Measurements from ENCODE around the gene BLZF1.
"Not testable (repeated sequence)": the region's sequence is repeated elsewhere in the genome, so short reads cannot be mapped to it uniquely, and the experiment has no call there.

The BLZF1 gene

DNA sequence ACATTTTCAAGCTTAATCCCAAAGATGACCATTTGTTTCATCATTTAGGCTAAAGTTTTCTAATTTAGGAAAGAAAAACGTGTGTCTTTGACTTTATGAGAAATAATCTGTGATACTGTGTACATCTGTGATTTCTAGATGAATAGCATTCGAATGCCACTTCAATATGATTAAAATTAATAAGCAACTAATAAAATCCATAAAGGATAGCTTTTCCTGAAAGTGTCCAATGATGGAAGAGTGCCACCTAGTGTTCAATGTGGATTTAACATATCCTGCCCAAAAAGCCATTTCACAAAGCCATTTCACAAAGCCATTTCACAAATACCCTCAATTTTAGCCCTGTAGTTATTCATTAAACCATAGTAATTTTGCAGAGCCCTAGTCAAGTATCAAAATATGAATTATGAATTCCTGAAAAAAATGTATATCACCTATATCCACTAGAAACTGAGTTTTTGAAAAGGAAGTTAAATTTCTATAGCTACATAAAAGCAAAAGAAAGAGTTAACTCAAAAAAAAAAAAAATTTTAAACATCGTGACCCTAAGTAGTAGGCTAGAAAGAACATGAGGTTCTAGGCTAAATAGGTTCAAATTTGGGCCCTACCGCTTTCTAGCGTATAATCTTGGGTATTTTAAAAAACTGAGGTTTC is 19.5 kb upstream of the BLZF1 start:
- in situ Hi-C loops (cut with MboI; ENCODE audit: low sequenced_read_pairs) = no loop called here

GRCh38 chr1:169360415-169360814 is 7.6 kb upstream of the BLZF1 start:
- in situ Hi-C loops (cut with MboI; ENCODE audit: low sequenced_read_pairs) = no loop called here

GRCh38 chr1:169361281-169361680 is 6.7 kb upstream of the BLZF1 start:
- in situ Hi-C loops (cut with MboI; ENCODE audit: low sequenced_read_pairs) = no loop called here

DNA sequence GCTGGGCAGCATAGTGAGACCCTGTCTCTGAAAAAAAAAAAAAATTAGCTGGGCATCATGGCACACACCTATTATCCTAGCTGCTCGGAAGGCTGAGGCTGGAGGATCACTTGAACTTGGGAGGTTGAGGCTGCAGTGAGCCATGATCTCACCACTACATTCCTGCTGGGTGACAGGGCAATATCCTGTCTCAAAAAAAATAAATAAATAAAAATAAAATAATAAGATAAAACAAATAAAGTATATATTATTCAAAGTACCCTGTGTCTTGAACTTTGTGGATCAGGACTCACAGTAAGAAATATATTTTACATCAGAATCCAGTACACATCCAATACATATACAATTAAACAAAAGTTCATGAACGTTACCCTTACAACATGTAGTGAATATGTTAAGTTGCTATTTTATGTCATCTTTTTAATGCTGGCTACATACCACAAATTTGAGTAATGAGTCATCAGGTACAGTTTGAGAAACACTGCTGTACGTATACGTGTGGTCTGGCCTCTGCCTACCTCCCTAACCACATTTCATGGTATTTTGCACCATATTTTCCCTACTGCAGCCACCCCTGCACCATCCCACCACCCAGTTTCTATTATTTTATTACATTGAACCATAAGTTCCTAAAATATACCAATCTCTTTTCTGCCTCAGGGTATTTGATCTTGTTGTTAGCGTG is 4.8 kb upstream of the BLZF1 start:
- in situ Hi-C loops (cut with MboI; ENCODE audit: low sequenced_read_pairs) = no loop called here

DNA sequence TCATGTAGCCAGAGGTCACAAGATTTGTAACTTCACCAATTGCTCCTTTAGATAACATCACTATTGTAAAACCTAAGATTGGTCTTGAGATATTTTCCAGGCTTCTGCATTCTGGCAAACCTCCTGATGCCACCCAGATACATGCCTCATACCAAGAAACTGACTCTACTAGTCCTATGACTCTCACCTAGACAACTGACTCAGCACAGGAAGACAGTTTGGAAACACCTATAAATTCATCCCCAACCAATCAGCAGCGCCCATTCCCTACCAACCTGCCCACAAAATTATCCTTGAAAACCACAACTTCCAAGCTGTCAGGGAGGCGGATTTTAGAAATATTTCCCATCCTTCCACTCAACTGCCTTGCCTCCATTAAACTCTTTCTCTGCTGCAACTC is 3.0 kb upstream of the BLZF1 start:
- in situ Hi-C loops (cut with MboI; ENCODE audit: low sequenced_read_pairs) = no loop called here

DNA sequence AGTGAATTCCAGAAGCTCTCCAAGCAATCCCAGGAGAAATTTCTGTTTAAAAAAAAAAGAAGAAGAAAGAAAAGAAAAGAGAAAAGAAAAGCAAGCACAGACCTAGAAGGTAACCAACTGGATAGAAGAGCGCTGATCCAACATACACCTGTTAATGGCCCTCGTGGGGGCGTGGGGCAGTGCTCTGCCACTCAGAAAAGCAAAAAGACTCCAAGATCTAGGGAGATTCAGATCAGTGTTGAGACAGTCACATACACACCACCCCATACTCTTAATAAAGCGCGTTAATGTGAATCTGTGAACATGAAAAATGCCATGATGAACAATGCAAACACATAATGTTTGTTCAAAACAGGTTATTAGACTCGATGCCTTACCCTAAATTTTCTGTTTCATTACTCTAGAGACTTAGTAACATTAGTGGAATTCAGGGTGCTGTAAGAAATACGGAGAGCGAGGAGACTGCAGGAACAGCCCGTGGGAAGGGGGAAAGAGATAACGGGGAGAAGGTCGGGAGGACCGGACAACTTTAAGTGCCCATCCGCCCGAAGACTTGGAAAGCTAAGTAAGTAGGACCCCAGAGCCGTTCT is 804 bp upstream of the BLZF1 start:
- in situ Hi-C loops (cut with MboI; ENCODE audit: low sequenced_read_pairs) = no loop called here

GRCh38 chr1:169368406-169368769 is 393 bp downstream of the BLZF1 start:
- in situ Hi-C loops (cut with MboI; ENCODE audit: low sequenced_read_pairs) = no loop called here

- in situ Hi-C loops (cut with MboI; ENCODE audit: low sequenced_read_pairs) = no loop called here
Measured at GRCh38 chr1:169371404-169371803, 3.4 kb downstream of the BLZF1 start.

GRCh38 chr1:169381162-169381561 is 13.2 kb downstream of the BLZF1 start:
- in situ Hi-C loops (cut with MboI; ENCODE audit: low sequenced_read_pairs) = no loop called here

DNA sequence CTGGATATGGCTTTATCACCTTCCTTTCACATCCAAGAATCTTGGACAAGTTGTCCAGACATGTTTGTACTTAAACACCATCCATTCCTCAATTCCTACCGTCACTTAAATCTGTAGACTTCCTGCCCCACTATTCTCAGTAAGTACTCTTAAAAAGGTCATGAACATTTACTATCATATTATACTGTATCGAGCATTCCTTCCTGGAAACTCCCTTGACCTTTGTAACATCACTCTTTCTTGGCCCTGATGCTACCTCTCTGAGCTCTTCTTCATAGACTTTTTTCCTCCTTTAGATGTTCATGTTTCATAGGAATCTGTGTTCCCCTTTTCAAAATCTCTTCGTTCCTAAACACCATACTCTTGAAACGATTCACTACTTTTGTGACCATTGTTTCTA is 15.5 kb downstream of the BLZF1 start:
- in situ Hi-C loops (cut with MboI; ENCODE audit: low sequenced_read_pairs) = no loop called here

DNA sequence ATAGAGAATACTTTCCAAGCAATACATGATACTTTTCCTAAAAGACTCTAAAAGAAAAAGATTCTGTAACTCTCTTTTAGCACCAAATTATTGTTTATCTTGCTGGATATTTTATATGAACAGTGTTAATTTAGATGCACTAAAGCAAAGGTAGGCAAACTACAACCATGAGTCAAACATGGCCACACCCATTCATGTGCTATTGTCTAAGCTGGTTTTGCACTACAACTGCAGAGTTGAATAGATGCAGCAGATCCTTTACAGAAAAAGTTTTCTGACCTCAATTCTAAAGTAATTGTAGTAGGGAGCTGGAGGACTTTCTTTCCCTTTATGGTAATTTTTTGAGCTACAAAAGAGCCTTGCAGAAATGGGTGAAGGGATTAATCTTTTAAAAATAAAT is 19.4 kb downstream of the BLZF1 start:
- in situ Hi-C loops (cut with MboI; ENCODE audit: low sequenced_read_pairs) = no loop called here

GRCh38 chr1:169390303-169390702 is 22.3 kb downstream of the BLZF1 start:
- in situ Hi-C loops (cut with MboI; ENCODE audit: low sequenced_read_pairs) = no loop called here

DNA sequence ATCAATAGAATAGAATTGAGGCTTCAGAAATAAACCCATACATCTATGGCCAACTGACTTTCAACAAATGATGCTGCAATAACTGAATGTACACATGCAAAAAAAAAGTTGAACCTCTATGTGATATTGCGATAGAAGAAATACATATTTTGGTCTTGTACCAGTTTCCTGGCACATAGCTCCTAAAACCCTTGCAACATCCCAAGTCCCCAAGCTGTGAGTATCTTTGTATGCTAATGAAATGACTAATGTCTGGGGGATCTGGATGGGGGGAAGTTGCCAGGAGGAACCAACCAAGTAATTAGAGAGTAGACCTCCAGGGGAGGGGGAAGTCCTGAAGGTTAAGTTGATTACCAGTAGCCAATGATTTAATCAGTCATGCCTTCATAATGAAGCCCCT is 24.4 kb downstream of the BLZF1 start:
- in situ Hi-C loops (cut with MboI; ENCODE audit: low sequenced_read_pairs) = no loop called here

- in situ Hi-C loops (cut with MboI; ENCODE audit: low sequenced_read_pairs) = no loop called here
Measured at GRCh38 chr1:169395955-169396354, 28.0 kb downstream of the BLZF1 start.

DNA sequence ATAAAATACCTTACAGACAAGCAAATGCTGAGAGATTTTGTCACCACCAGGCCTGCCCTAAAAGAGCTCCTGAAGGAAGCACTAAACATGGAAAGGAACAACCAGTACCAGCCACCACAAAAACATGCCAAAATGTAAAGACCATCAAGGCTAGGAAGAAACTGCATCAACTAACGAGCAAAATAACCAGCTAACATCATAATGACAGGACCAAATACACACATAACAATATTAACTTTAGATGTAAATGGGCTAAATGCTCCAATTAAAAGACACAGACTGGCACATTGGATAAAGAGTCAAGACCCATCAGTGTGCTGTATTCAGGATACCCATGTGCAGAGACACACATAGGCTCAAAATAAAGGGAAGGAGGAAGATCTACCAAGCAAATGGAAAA is 34.6 kb downstream of the BLZF1 start:
- in situ Hi-C loops (cut with MboI; ENCODE audit: low sequenced_read_pairs) = not testable (repeated sequence)

- in situ Hi-C loops (cut with MboI; ENCODE audit: low sequenced_read_pairs) = not testable (repeated sequence)
Measured at GRCh38 chr1:169408340-169408739, 40.3 kb downstream of the BLZF1 start.

DNA sequence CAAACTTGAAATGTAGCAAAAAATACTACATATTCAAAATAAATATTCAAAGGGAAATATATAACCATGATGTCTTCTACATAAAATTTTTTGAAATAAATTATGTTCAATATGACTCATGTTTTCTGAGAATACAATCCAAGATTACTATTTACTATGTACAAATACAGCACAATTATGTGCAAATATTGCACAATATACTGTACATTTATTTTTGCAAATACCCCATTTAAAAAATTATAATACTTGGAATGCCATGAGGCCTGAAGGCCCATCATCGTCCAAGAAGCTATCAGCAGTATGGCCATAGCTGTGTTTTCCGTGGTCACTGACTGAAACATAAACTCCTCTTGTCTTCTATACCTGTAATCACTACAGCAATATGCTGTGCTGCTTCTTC is 47.0 kb downstream of the BLZF1 start:
- in situ Hi-C loops (cut with MboI; ENCODE audit: low sequenced_read_pairs) = no loop called here

DNA sequence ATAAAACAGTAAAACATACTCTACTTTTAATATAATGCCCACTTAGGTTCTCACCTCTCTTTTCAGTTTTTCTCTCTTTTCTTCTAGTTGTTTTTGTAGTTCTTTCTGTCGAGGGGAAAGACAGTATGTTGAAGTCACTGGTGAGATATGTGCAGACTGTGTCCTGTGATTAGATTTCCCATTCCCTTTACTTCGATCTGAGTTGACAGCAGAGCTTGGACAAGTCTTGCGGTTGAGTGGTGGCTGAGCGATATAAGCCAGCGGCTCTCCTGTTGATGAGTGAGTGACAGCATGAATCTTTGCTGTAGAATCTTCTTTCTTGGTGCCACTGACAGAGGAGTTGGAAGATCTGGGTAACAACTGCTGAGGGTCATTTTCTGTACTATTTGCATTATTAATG is 53.3 kb downstream of the BLZF1 start:
- in situ Hi-C loops (cut with MboI; ENCODE audit: low sequenced_read_pairs) = no loop called here

DNA sequence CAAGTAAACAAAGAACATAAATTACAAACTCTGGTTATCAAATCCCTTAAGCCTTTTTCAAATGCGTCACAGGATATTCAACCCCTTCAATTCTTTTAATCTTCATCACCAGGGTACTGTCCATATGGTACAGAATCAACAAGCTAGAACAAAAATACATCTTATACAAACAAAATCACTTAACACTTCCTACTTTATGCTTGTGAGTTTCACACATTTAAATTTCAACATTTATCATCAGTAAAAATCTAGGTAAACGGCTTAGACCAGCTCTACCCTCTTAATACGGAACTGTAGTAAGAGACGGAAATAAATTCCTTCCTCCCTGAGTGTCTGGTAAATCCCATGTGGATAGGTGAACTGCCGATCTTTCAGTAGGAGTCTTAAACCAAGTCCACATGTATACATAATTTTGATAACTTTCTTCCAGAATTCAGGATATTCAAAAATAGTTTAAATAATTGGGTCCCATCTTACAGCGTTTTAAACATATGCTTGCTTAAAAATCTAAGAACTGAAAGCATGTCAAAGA is 58.2 kb downstream of the BLZF1 start:
- in situ Hi-C loops (cut with MboI; ENCODE audit: low sequenced_read_pairs) = no loop called here

GRCh38 chr1:169427081-169427641 is 59.2 kb downstream of the BLZF1 start, which contains the start of gene CCDC181:
Gene CCDC181 (minus strand): TSS chr1:169427474. CDS start chr1:169424927, 2,547 bp downstream.
- in situ Hi-C loops (cut with MboI; ENCODE audit: low sequenced_read_pairs) = no loop called here

Data from hTERT RPE-1 (cell line).